COR-L47 (cell line): Measurements from ENCODE around the gene KIR2DL3.
"Not testable (repeated sequence)": the region's sequence is repeated elsewhere in the genome, so short reads cannot be mapped to it uniquely, and the experiment has no call there.

Source experiments
- DNase-seq: peaks from one replicate; lab custom pipeline; 2025; lab: John Stamatoyannopoulos, UW

KIR2DL3 gene

DNA sequence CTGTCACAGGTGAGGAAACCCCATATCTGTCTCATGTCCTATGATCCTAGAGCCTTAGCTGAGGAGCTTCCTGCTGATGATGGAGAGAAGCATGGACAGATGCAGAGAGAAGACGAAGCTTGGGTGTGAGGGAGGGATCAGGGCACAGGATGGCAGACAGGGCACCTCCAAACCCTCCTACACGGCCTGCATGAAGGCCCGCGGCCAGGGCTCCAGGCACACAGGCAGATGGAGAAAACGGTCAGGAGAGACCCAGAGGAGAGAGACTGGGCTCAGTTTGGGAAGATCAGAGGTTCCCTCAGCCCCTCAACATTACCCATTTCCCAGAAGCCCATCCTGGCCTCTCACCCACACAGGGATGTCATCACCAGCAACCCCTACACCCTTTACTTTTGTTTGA is 5.8 kb downstream of the KIR2DL3 start:
- DNase-seq, result not testable (repeated sequence)

DNA sequence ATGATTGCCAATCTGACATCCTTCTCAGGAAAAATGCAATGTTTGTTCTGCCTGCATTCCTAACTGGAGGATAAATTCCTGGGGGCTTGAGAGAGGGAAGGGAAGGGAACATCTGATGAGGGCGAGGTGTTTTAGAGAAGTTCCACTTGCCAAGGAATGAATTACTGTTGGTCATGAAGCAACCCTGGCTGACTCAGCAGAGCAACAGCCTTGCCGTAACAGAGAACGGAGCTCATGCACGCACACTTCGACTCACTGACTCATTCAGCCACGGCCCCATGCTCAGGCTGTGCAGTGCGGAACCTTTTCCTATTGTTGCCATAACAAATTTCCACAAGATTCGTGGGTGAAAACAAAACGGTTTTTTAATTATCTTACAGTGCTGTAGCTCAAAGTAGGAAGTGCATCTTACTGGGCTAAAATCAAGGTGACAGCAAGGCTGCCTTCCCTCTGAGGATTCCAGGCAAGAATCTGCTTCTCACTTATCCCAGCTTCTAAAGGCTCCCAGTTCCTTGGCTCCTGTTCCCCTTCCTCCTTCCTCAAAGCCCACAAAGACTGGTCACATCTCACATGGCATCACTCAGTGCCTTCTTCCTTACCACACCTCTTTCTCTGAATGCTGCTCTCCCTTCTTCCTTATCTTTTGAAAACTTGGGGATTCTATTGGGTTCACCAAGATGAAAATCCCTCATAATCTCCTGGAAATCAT is 9.5 kb downstream of the KIR2DL3 start:
- DNase-seq, result not testable (repeated sequence)

DNA sequence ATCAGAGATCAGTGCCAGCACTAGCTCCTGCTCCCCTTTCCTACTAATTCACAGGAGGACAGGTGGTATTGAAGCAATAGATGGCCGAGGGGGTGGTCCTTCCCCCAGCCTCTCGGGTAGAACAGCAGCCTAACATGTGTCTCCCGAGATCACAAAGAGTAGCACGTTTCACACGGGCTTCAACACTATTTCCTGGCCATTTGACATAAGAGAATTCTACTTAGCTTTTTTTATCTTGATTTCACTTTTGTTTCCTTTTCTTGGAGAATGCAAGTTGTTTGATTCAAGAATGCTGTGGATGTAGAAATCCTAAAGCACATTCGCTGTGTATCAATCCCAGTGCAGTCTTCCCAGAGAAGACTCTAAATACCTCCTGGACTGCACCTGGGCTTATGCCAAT is 12.0 kb downstream of the KIR2DL3 start:
- not testable (repeated sequence) for DNase-seq

DNA sequence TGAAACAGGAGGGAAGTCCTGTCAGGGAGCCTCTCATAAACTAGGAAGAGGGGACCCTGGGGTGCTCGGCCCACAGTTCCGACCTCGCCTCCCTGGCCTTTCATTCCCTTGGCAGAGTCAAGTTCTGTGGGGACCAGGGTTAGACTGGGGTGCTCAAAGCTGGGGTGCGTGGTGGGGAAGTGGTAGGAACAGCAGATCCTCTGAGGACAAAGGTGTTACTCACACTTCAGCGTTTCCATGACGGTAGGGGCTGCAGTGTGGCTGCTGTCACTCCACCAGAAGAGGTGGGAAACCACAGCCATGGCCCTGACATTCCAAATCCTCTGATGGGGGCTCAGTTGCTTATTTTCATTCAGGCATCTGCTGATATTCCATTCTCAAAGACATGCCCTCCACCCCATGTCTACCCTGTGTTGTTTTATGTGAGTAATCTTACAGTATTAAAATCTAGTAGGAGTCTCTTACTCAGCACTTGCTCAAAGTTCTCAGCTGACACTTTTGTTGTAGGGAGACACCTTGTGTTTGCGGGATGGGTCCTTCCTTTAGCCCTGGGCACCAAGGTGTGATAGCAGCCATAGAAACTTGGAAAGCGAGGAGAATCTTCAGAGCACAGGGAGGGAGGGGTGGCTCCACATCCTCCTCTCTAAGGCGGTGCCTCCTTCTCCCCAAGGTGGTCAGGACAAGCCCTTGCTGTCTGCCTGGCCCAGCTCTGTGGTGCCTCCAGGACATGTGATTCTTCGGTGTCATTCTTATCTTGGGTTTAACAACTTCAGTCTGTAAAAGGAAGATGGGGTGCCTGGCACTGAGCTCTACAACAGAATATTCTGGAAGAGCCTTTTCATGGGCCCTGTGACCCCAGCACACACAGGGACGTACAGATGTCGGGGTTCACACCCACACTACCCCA is 18.1 kb downstream of the KIR2DL3 start:
- DNase-seq, result not testable (repeated sequence)

DNA sequence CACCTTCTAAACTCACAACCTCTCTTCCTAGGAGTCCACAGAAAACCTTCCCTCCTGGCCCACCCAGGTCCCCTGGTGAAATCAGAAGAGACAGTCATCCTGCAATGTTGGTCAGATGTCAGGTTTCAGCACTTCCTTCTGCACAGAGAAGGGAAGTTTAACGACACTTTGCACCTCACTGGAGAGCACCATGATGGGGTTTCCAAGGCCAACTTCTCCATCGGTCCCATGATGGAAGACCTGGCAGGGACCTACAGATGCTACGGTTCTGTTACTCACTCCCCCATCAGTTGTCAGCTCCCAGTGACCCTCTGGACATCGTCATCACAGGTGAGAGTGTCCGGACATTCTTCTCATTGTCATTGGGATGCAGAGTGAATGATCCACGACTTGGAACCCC is 20.3 kb downstream of the KIR2DL3 start:
- not testable (repeated sequence) for DNase-seq

DNA sequence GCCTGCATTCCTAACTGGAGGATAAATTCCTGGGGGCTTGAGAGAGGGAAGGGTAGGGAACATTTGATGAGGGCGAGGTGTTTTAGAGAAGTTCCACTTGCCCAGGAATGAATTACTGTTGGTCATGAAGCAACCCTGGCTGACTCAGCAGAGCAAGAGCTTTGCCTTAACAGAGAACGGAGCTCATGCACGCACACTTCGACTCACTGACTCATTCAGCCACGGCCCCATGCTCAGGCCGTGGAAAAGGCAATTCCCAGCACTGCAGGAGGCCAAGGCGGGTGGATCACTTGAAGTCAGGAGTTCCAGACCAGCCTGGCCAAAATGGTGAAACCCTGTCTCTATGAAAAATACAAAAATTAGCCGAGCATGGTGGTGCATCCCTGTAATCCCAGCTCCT is 25.9 kb downstream of the KIR2DL3 start:
- DNase-seq, result not testable (repeated sequence)

DNA sequence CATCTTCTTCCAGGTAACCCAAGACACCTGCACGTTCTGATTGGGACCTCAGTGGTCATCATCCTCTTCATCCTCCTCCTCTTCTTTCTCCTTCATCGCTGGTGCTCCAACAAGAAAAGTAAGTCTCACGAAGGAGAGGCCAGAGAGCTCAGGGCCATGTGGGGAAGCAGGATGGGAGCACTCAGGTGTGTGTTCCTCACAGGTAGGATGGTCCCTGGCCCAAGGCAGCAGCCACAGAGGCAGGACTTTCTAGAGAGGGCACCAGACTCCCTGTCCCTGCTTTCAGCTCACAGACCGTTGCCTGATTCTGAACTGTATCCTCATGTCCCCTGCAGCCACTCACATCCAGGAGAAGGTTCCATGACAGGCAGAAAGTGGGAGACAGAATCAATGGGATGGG is 28.2 kb downstream of the KIR2DL3 start:
- not testable (repeated sequence) for DNase-seq

DNA sequence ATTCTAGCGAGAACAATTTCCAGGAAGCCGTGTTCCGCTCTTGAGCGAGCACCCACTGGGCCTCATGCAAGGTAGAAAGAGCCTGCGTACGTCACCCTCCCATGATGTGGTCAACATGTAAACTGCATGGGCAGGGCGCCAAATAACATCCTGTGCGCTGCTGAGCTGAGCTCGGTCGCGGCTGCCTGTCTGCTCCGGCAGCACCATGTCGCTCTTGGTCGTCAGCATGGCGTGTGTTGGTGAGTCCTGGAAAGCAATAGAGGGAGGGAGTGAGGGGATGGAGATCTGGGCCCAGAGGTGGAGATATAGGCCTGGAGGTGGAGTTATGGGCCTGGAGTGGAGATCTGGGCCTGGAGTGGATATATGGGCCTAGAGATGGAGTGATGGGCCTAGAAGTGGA is 31.3 kb downstream of the KIR2DL3 start, which contains the start of gene KIR2DL1:
TSS of gene KIR2DL1 (plus strand) at position 148 of the 400 bp plus-strand sequence. CDS start at position 206, 58 bp downstream.
- DNase-seq, result not testable (repeated sequence)

DNA sequence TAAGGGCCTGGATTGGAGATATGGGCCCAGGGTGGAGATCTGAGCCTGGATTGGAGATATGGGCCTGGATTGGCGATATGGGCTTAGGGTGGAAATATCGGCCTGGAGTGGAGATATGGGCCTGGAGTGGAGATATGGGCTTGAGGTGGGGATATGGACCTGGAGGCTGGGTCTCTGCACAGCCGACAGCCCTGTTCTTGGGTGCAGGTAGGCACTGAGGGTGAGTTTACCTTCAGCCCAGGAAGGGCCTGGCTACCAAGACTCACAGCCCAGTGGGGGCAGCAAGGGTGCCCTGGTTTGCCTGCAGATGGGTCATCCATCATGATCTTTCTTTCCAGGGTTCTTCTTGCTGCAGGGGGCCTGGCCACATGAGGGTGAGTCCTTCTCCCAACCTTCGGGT is 32.2 kb downstream of the KIR2DL3 start:
- not testable (repeated sequence) for DNase-seq

DNA sequence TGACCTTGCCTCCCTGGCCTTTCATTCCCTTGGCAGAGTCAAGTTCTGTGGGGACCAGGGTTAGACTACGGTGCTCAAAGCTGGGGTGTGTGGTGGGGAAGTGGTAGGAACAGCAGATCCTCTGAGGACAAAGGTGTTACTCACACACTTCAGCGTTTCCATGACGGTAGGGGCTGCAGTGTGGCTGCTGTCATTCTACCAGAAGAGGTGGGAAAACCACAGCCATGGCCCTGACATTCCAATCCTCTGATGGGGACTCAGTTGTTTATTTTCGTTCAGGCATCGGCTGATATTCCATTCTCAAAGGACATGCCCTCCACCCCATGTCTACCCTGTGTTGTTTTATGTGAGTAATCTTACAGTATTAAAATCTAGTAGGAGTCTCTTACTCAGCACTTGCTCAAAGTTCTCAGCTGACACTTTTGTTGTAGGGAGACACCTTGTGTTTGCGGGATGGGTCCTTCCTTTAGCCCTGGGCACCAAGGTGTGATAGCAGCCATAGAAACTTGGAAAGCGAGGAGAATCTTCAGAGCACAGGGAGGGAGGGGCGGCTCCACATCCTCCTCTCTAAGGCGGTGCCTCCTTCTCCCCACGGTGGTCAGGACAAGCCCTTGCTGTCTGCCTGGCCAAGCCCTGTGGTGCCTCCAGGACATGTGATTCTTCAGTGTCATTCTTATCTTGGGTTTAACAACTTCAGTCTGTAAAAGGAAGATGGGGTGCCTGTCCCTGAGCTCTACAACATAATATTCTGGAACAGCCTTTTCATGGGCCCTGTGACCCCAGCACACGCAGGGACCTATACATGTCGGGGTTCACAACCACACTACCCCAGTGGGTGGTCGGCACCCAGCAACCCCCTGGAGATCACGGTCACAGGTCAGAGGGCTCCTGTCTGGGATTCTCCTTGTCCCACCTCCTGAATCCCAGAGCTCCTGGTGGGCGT is 33.0 kb downstream of the KIR2DL3 start:
- not testable (repeated sequence) for DNase-seq

DNA sequence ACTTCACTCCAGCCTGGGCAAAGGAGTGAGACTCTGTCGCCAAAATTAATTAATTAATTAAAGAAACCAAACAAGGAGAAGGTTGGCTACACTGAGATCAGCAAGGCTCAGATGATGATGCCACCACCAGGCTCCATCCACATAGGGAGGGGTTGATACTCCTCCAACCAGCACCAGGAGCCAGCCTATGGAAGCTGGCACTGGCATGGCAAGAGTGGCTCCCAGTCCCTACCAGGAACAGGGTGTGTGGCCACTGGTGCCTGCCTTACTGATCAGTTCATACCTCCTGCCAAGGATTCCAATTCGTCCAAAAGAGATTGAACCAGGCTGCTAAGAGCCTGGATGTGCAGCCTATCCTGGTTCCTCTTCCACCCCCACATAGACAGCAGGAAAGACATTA is 34.4 kb downstream of the KIR2DL3 start:
- not testable (repeated sequence) for DNase-seq

DNA sequence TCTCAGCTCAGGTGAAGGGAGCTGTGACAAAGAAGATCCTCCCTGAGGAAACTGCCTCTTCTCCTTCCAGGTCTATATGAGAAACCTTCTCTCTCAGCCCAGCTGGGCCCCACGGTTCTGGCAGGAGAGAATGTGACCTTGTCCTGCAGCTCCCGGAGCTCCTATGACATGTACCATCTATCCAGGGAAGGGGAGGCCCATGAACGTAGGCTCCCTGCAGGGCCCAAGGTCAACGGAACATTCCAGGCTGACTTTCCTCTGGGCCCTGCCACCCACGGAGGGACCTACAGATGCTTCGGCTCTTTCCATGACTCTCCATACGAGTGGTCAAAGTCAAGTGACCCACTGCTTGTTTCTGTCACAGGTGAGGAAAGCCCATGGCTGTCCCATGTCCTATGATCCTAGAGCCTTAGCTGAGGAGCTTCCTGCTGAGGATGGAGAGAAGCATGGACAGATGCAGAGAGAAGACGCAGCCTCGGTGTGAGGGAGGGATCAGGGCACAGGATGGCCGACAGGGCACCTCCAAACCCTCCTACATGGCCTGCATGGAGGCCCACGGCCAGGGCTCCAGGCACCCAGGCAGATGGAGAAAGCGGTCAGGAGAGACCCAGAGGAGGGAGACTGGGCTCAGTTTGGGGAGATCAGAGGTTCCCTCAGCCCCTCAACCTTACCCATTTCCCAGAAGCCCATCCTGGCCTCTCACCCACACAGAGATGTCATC is 36.9 kb downstream of the KIR2DL3 start:
- DNase-seq, result not testable (repeated sequence)

DNA sequence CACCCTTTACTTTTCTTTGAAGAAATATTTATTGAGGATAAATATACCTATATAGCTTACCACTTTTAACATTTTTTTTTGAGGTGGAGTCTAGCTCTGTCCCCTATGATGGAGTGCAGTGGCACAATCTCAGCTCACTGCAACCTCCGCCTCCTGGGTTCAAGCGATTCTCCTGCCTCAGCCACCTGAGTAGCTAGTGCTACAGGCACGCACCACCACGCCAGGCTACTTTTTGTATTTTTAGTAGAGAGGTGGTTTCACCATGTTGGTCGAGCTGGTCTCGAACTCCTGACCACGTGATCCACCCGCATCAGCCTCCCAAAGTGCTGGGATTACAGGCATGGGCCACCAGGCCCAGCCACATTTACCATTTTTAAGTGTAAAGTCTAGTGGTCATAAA is 37.5 kb downstream of the KIR2DL3 start:
- not testable (repeated sequence) for DNase-seq

DNA sequence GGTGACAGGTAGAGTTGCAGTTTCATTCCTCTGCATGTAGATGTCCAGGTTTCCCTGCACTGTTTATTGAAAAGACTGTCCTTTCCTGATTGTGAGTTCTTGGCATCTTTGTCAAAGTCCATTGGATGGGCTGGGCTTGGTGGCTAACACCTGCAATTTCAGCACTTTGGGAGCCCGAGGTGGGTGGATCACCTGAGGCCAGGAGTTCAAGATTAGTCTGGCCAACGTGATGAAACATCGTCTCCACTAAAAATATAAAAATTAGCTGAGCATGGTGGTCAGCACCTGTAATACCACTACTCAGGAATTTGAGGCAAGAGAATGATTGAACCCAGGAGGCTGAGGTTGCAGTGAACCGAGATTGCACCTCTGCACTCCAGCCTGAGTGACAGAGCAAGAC is 39.5 kb downstream of the KIR2DL3 start:
- DNase-seq, result not testable (repeated sequence)

DNA sequence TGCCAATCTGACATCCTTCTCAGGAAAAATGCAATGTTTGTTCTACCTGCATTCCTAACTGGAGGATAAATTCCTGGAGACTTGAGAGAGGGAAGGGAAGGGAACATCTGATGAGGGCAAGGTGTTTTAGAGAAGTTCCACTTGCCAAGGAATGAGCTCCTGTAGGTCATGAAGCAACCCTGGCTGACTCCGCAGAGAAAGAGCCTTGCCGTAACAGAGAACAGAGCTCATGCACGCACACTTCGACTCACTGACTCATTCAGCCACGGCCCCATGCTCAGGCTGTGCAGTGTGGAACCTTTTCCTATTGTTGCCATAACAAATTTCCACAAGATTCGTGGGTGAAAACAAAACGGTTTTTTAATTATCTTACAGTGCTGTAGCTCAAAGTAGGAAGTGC is 40.6 kb downstream of the KIR2DL3 start:
- not testable (repeated sequence) for DNase-seq

DNA sequence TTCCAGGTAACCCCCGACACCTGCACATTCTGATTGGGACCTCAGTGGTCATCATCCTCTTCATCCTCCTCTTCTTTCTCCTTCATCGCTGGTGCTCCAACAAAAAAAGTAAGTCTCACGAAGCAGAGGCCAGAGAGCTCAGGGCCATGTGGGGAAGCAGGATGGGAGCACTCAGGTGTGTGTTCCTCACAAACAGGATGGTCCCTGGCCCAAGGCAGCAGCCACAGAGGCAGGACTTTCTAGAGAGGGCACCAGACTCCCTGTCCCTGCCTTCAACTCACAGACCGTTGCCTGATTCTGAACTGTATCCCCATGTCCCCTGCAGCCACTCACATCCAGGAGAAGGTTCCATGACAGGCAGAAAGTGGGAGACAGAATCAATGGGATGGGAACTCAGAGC is 44.6 kb downstream of the KIR2DL3 start:
- not testable (repeated sequence) for DNase-seq

DNA sequence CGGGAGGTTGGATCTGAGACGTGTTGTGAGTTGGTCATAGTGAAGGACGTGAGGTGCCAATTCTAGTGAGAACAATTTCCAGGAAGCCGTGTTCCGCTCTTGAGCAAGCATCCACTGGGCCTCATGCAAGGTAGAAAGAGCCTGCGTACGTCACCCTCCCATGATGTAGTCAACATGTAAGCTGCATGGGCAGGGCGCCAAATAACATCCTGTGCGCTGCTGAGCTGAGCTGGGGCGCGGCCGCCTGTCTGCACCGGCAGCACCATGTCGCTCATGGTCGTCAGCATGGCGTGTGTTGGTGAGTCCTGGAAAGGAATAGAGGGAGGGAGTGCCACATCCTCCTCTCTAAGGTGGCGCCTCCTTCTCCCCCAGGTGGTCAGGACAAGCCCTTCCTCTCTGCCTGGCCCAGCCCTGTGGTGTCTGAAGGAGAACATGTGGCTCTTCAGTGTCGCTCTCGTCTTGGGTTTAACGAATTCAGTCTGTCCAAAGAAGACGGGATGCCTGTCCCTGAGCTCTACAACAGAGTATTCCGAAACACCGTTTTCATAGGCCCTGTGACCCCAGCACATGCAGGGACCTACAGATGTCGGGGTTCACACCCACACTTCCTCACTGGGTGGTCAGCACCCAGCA is 47.9 kb downstream of the KIR2DL3 start:
- DNase-seq, result peak; percentile 16

DNA sequence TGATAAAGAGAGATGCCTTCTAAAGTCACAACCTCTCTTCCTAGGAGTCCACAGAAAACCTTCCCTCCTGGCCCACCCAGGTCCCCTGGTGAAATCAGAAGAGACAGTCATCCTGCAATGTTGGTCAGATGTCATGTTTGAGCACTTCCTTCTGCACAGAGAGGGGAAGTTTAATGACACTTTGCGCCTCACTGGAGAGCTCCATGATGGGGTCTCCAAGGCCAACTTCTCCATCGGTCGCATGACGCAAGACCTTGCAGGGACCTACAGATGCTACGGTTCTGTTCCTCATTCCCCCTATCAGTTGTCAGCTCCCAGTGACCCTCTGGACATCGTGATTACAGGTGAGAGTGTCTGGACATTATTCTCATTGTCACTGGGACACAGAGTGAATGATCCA is 49.8 kb downstream of the KIR2DL3 start:
- not testable (repeated sequence) for DNase-seq

DNA sequence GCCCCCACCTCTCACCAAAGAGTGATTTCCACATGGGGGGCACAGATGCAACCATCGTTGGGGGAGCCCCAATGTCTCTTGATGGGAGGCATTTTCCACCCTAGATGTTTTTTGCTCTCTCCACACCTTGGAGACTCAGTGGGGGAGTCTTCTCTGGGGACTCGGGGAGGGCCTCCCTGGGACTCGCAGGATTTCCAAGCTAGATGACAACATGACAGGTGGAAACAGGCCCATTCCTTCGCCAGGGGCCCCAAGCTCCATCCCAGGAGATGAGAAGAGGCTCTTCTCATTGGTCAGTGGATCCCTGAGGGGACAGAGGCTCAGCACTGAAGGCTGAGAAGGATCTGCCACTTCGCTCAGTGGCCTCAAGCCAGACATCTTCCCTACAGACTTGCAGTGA is 52.4 kb downstream of the KIR2DL3 start:
- DNase-seq, result no peak

DNA sequence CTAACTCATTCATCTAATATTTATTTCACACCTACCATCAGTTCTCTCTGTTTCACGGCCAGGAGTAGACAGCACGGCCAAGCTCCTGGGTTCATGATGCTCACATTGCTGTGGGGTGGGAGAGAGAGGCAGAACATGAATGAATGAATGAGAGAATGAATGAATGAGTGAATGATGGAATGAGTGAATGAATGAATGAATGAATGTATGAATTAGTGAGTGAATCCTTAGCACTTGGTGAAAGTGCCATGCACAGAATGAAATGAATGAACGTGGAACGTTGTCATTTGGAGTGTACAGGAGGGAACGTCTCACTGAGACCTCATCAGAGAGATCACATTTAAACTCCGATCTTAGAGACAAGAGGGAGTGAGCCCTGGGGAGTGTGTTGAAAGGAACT is 53.2 kb downstream of the KIR2DL3 start:
- no peak for DNase-seq

DNA sequence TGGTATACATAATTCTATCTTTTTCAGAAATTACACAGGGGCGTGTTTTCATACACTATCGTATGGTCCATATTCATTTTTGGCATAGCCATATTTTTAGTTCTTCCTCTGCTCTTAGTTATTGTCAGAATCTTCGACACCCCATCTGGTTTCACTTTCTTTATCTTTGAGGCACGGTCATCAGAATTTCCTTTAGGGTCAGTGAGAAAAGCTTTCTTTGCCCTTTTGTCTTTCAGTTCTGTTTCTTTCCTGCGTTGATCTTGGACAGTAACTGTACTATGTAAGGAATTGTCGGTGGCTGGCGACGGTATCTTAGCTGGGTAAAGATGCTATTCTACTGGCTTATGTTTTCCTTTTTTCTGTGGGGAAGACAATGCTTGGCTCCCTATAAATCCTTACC is 54.5 kb downstream of the KIR2DL3 start:
- no peak for DNase-seq
